Forelimb muscle (tissue), 1 donor: ENCODE results near the gene MED27. TPM values are rescaled to one million over a fixed set of nuclear protein-coding genes. Genes with fewer than 3 reads are reported as not detected.
"Not testable (repeated sequence)": the region's sequence is repeated elsewhere in the genome, so short reads cannot be mapped to it uniquely, and the experiment has no call there.

Source experiments
- DNase-seq: peaks from one replicate; pipeline ENCODE4 v3.0.0-alpha.2; 2013; ENCODE audit warnings: low read depth
- polyA plus RNA-seq: library from polyadenylated mRNA; unstranded; fragments of 120-200 nt; gene quantifications from one replicate; pipeline ENCODE4 v1.2.1, GENCODE V29; 2013; ENCODE audit not compliant: insufficient read length

MED27 gene
- polyA plus RNA-seq, 1 donor: 12.9 TPM

DNA sequence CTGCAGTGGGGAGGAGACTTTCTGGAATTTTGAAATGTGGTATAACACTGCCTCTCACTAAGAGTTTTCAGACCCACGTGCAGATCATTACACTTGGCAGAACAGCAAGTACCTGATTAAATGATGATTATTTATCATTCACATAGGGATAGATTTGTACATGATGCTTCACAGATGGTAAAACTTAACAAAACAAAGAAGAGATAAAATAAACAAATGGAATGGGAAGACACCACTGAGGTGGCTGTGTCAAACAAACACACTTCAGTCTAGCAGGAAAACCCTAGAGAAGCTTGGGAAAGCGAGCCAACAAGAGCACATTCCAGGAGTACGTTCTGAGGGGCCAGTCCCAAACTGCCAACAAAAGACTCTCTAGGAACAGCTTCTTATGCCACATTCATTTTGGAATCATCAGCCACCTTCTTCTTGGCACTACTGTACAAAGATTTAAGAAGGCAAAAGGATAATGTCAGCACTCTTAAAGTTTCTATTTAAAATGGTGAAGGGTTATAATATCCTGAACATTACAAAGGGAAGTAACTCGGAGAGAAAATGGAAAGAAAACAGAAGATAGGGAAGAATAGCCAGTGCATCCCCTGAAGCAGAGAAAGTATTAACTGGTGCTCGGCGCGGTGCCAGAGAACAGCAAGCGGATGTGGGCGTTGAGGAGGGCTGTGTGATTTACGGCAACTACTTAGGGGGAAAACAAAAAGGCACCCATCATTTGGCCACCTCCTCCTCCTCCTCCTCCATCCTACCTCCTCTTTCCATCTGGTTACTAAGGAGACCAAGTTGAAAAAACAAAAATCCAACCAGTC, 1.6 kb downstream of the MED27 start:
- DNase-seq: no peak

DNA sequence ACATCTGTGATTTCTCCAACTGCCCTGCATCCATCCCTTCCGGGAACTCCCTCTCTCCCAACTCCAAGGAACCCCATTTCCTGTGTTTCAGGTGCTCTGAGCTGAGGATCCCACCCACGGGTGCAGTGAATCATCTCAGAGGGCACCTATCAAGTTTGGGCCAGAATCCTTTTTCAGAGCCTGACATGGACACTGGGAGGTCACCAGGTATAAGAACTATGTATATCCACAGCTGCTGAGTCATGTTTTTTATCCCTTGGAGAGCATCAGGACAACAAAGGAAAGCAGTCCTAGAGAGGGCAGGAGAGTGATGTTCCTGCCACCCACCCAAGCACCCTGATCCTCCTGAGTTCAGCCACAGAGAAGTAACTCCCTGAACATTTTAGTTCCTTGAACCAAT, 3.8 kb downstream of the MED27 start:
- no peak for DNase-seq

DNA sequence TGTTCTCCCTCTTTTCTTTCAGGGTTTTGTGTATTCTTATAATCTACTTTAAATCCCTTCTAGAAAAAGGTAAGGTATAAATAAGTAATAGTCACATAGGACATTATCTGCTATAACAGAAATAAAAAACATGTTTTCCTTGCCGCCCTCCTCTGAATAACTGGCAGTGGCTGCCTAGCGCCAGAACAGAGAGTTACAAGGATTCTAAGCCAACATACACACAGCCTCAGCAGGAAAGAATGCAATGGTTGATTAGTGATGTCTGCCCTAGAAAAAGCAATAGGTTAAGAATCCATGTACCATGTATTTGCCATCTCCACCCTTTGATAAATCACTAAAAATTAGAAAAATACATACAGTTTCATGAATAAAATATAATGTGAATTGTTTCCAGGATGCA, 4.9 kb downstream of the MED27 start:
- no peak for DNase-seq

DNA sequence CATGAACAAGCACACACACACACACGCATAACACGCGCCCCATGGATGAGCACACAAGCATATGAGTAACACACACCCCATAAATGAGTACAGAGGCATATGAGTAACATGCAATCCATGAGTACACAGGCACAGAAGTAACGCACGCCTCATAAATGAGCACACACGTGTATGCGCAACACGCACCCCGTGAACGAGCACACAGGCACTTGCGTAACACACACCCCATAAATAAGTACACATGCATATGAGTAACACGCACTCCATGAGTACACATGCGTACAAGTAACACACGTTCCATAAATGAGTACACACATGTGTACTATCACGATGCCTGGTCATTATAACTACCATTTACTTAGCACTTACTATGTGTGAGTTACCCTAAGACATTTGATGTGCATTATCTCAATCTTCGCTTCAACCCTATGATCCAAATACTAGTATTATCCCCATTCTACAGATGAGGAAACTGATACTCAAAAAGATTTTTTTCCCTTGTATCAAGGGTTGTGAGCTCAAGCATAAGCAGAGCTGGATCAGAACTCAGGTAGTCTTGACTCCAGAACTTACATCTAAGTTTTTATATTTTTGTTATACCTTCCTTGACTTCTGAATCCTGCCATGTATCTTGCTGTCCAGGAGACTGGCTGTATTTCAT, 7.7 kb downstream of the MED27 start:
- no peak for DNase-seq

DNA sequence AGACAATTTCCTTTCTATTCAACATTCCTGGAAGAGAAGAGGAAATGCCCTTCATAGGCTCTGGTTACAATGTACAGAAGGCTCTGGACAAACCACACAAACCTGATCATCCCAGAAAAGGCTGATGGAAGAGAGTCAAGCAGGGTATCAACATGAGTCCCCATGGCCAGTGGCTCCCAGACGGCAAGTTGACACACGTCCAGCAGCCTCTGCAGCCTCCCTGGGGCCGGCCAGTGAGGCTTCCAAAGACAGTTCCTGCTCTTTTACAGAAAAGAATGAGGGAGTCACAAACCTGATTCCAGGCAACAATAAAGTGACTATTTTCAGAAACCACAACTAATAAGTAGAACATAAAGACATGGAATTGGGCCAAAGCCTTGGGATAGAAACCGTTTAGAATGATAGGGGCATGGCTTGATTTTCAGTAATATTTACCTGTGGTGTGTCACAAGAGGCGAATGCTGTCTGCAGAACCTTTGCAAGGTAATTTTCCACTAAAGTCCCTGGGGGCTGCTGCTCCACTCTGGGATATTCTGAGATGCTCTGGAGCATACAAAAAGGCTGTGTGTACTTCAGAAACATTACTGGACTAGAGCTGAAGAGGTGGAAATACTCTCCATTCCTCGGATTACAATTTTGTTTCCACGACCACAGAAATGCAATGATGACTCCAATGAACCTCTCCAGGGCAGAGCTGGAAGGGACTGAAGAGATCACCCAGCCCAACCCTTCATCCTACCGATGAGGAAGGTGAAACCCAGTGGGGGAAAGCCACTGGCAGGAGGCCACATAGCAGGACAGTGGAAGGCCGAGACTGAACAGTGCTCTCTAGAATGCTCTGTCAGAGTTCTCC, 10.4 kb downstream of the MED27 start:
- no peak for DNase-seq

DNA sequence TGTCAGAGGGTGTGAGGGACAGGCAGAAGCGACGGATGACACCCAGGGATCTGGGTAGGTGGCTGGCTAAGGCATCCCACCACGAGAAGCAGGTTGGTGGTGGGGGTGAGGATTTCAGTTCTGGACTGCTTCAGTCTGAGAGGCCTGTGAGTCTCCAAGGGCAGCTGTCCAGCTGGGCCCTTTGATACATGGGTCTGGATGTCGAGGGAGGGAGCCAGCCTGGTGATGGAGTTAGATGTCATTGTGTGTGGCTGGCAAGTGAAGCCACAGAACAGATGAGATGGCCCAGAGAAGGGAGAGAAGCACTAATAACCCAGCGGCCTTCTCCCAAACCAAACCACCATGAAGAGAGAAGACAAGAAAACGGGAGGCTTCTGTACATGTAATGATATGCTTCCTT, 11.1 kb downstream of the MED27 start:
- no peak for DNase-seq

DNA sequence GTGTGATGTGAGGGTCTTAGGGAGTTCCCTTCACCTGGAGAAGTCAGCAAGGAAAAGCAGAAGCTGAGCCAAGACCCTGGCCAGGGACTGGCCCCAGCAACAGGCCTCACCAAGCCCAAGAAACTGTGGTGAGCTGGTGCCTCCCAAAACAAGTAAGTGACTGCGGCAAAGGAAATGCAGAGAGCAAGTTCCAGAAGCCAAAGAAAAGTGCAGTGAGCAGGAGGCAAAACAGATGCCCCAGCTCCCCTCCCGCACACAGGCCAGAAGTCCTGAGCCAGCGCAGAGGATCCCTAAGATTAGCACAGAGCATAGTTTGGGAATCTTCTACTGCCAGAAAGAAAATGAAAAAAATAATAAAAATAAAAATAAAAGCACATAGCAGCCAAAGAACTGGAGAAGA, 13.2 kb downstream of the MED27 start:
- no peak for DNase-seq

DNA sequence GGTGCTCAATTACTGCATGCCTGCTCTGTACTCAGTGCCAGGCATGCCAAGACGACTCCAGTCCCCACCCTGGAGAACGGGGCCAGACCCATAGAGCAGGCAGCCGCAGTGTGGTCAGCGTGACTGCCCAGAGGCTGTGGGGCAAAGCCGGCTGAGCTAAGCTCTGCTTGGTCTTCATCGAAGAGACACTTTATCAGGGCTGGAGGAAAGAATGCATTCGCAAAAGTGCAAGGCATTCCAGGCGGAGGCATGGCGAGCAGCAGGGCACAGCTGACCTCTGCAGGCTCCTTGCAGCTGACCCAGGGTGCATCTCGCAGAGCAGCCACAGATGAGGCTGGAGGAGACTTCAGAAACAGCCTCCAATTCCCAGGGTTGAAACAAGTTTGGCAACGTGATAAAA, 13.6 kb downstream of the MED27 start:
- DNase-seq: no peak

DNA sequence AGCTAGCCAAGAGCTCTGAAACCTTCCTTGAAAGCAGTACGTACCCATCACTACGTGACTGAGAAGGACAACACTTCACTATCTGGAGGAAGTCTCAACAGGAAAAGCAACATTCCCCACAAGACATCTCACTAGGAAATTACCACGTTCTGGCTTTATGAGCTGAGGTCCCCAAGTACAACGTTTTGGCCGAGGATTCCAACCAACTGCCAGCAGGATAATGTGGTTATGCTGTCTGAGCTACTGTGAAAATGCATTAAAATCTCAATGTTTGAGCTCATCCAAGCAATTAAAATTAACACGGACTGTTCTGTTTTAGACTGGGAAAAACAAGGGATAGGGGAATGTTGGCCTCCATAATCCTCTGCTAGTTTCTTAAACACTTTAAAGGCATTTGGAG, 16.4 kb downstream of the MED27 start:
- DNase-seq: no peak

DNA sequence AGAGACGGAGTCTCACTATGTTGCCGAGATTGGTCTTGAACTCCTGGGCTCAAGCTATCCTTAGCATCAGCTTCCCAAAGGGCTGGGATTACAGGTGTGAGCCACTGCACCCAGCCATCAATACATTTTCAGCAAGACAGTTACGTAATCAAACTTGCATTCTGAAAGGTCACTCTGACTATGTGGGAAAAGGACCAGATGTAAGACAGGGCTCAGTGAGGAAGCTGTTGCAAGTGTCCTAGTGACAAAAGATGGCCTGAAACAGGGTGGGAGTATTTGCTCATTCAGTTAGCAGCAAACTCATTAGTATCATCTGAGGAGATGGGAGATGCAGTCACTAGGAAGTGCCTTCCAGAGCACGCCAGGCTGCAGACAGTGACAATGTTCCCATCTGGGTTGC, 16.9 kb downstream of the MED27 start:
- no peak for DNase-seq

DNA sequence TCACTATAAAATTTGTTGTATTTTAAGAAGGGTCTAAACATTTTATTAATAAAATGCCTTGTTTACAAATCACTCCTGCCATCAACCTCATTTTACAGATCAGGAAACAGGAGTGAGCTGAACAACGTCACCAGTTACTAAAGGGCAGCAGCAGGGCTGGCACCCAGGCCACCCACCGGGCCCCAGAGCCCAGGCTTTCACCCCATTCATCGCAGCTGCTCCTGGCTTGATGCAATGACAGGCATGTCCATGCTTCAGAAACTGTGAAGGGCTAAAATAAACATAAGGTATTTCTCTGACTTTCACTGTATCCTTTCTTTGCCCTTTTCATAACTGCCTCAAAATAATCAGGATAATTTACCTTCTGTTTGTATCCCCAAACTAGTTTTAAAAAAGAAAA, 18.1 kb downstream of the MED27 start:
- DNase-seq: no peak

DNA sequence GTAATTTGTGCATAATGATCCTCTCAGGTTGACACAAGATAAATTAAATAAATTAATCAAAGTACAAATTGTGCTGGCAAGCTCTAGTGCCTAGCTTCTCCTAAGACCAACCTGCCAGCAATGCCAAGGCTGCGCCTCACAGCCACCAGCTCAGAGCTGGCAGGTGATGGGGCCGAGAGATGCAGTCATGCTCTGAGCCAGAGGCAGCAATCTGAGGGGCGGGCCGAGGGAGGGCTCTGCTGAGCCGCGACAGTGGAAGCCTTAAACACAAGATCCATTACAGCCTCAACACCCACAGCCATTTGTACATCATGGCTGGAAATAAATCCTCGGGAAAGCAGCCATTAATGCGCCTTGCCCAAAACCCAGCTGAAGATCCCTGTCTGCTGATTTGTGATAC, 20.3 kb downstream of the MED27 start:
- no peak for DNase-seq

DNA sequence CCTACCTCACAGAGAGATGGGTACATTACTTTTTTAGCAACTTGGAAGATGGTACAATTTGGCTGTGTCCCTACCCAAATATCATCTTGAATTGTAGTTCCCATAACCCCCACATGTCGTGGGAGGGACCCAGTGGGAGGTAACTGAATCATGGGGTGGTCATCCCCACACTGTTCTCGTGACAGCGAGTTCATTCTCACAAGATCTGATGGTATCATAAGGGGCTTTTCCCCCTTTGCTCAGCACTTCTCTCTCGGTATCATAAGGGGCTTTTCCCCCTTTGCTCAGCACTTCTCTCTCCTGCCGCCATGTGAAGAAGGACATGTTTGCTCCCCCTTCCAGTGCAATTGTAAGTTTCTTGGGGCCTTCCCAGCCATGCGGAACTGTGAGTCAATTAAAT, 21.4 kb downstream of the MED27 start:
- not testable (repeated sequence) for DNase-seq

DNA sequence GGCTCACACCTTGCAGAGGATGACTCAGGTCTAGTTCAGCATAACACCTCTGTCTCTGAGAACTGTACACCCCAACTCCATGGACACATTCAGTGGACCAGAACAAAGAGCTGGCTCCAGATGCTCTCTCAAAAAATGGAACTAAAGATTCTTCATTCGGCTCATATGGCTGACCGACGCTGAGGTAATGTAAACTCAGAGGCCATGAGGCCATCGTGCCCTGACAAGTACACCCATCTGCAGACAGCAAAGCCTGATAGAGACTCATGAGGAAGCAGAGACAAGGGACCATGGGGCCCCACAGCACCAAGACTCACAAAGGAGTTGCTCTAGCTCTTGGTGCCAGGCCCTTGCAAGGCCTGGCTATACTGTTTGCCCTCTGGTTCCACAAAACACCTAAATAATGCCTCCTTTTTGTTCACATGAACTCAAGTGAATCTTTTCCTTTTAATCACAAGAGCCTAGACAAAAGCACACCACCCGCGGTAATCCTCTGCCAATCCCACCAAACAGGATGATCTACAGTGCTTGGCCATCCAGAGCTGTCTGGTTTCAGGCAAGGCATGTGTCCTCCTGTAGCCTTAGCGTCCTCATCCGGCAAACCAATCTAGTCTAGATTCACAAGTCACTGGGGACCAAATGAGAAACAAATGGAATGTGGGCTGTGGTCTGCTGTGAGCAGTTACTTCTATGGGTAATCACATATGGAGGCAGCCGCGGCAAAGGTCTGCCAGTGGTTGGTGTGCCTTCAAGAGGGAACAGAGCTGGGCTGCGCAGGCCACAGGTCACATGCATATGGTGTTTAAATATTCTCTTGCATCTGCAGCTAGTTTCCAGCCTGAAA, 22.7 kb downstream of the MED27 start:
- no peak for DNase-seq

DNA sequence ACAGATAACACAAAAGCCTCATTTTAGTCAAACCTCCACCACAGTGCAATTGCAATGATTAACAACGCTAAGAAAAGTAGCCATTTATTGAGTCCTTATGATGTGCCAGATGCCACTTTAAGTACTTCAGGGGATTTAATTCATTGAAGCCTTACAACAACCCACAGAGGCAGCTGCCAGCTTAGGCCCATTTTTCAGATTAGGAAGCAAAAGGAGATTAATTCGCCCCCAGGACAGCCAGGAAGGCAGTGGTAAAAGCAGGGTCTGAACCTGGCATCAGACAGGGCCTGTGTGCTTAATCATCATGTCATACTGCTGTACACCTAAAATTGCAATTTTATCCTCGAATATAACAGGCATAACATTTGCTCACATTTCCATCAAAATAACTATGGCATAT, 23.9 kb downstream of the MED27 start:
- no peak for DNase-seq

DNA sequence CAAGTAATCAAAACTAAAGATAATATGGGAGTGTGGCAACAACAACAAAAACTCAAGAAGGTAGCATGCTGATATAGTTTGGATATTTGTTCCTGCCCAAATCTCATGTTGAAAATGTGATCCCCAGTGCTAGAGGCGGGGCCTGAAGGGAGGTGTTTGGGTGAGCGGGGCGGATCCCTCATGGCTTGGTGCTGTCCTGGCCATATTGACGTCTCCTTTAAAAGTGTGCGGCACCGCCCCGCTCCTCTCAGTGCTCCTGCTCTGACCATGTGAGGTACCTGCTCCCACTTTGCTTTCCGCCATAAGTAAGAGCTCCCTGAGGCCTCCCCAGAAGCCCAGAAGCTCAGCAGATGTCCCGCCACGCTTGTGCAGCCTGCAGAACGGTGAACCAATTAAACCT, 25.6 kb downstream of the MED27 start:
- no peak for DNase-seq

DNA sequence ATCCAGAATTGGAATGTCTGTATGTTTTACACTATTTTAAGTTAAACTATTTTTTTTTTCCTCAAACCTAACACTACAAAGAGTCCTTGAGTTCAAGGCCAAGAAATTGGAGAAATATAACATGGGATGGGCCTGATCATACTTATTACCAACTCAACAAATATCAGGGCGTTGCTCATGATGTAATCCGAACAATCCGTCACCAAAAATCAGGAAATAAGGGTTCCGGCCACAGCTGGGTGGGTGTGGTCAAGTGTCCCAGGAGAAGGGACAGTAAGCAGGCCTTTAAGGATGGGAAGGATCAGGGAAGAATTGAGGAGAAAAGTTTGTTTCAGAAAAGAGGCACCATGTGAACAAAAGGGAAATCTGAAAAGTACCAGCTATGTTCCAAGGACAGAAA, 29.8 kb downstream of the MED27 start:
- DNase-seq: no peak

DNA sequence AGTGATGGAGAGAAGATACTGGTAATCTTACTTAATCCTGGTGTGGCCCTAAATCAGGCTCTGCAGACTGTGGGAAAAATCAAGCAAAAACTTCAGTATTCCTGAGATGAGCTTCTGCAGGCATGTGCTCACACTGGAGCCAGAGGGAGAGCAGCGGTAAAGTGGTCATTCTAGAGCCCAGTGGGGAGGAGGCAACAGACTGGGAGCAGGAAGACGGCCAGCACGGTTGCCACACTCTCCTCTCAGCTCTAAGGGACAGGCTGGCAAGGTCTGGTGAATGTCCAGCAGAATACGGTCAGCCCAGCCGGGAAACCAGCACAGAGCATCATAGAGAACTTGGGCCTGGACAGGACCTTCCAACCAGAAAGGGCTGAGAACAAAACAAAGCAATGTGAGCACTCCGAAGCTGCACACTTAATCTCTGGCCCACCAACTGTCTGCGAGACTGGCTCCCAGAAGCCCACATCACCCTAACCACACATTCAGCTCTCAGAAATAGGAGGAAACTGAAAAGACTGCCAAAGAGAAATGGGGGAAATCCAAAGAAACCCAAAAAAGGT, 30.3 kb downstream of the MED27 start:
- DNase-seq: no peak

DNA sequence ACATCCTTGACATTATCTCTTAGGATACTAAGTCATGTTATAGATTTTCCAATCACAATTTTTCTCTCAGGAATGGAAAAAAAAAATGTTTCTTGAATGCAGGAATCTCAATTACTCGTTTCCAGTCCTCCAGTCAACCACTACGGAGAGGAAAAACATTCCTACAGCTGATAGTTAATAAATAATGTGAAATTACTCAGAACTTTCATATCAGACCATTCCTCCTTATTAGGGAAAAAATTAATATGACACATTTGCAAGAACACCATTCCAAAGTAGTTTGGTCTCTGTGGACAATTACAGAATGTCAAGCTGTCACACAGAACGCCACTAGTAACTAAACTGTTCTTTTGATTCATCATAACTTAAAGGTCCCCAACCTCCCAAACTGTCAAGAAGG, 31.5 kb downstream of the MED27 start:
- DNase-seq: no peak

DNA sequence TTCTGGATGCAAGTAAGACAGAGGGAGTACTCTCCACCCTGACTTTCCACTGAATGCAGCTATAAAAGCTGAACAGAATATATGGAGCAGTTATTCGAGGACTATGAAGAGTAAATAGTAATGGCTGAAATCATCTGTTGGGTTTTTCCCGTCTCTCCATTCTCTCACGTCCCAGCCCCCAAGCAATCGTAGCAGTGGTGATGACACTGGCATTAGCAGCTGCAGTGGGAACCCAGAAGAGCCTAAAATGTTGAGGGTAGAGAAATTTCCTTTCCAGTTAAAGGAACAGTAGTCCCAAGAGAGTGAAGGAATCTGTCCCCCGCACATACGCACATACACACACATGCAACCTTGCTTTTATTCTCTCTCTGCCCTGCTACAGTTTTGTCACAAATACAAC, 33.2 kb downstream of the MED27 start:
- DNase-seq: no peak

DNA sequence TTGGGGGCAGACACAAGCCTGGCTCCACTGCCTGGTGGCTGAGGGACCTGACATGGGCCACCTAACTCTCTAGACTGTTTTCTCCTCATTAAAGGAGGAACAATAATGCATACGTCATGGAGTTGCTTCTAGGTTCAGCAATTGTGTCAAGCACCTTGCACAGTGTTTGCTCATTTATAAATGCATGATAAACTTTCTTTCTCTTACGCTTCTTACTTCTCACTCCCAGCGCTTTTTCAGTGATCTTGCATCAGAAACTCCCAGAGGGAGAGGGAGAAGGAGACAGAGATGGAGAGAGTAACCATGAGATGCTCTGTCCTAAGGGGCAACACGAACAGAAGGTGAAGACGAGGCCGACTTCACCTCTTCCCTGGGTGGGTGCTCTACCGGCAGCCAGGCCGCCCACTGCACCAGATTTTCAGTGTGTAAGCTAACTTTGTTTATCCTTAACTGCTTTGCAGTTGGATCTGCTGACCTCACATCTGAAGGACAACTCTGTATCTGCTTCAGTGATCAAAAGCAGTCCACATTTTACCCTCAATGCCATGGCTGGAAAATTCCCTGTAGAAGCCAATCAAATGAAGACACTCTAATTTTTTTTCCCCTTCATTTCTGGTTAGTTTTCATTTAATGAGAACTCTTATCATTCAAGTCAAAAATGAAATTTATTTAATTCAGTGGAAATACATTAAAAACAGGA, 35.3 kb downstream of the MED27 start:
- DNase-seq: no peak
